HEK293 (cell line): ENCODE measurements around the gene CTF1.

Experiments used
- CTCF ChIA-PET: fragments of 350-600 bp; formaldehyde crosslinking; extraction: SDS; loops from one replicate; lab custom pipeline; 2021; ENCODE audit warnings: antibody characterized with exemption; lab: Yijun Ruan, JAX
- POLR2A ChIA-PET: fragments of 300-600 bp; formaldehyde crosslinking; extraction: SDS; loops from one replicate; lab custom pipeline; 2020; ENCODE audit warnings: antibody characterized with exemption, inconsistent platforms; lab: Yijun Ruan, JAX
- H3K27ac ChIP-seq: fragments of 200-500 bp; sonication (Bioruptor generic); 2 replicates; pipeline ENCODE4 v1.5.1; 2014; ENCODE audit warnings: low read depth, low read length, control low read depth, inconsistent platforms; ENCODE audit errors: extremely low read depth
- H3K36me3 ChIP-seq, 2 experiments: fragments of 200-500 bp in 1 of 2; sonication (Bioruptor generic) in 1 of 2; 1 replicate in 1 of 2; 2 replicates in 1 of 2; pipeline ENCODE4 v1.5.1; 2014 to 2017; ENCODE audit warnings: inconsistent platforms in 2 of 2, low read length in 2 of 2; ENCODE audit not compliant: control insufficient read depth in 2 of 2, insufficient read depth in 1 of 2
- H3K4me1 ChIP-seq: fragments of 200-500 bp; sonication (Bioruptor generic); 2 replicates; pipeline ENCODE4 v1.5.1; 2014; ENCODE audit warnings: mild to moderate bottlenecking, low read length, inconsistent platforms; ENCODE audit not compliant: control insufficient read depth, insufficient read depth
- H3K4me3 ChIP-seq: 2 replicates; pipeline ENCODE4 v1.5.1; 2011; ENCODE audit warnings: low read depth, mild to moderate bottlenecking, control low read depth, low read length, moderate library complexity
- H3K9me3 ChIP-seq: fragments of 200-500 bp; sonication (Bioruptor generic); 2 replicates; pipeline ENCODE4 v1.5.1; 2014; ENCODE audit warnings: low read depth, low read length, inconsistent platforms; ENCODE audit not compliant: control insufficient read depth, insufficient read depth
- HOXC10 ChIP-seq: sonication (generic); formaldehyde crosslinking; IDR thresholded peaks from 2 replicates; pipeline ENCODE4 v1.8.1; 2023; ENCODE audit warnings: mild to moderate bottlenecking, missing genetic modification reagents
- MEIS1 ChIP-seq: sonication (generic); formaldehyde crosslinking; IDR thresholded peaks from 2 replicates; pipeline ENCODE4 v1.8.1; 2022; ENCODE audit warnings: missing genetic modification reagents, mild to moderate bottlenecking, borderline replicate concordance
- MZF1 ChIP-seq: fragments of 450-650 bp; formaldehyde crosslinking; IDR thresholded peaks from 2 replicates; pipeline ENCODE4 v1.5.1; 2017; ENCODE audit warnings: missing biosample characterization, missing genetic modification characterization, borderline replicate concordance
- OSR2 ChIP-seq: fragments of 450-650 bp; formaldehyde crosslinking; IDR thresholded peaks from 2 replicates; pipeline ENCODE4 v1.5.1; 2016; ENCODE audit warnings: missing biosample characterization, missing genetic modification characterization
- SCRT1 ChIP-seq: fragments of 450-650 bp; formaldehyde crosslinking; IDR thresholded peaks from 2 replicates; pipeline ENCODE4 v1.5.1; 2016; ENCODE audit warnings: missing biosample characterization, missing genetic modification characterization, borderline replicate concordance
- WT1 ChIP-seq: fragments of 450-650 bp; formaldehyde crosslinking; IDR thresholded peaks from 2 replicates; pipeline ENCODE4 v1.5.1; 2016; ENCODE audit warnings: missing biosample characterization, missing genetic modification characterization
- ZNF121 ChIP-seq: fragments of 450-650 bp; formaldehyde crosslinking; IDR thresholded peaks from 2 replicates; pipeline ENCODE4 v1.5.1; 2016; ENCODE audit warnings: missing biosample characterization, missing genetic modification characterization
- ZNF274 ChIP-seq, 2 experiments: fragments of 200-500 bp in 1 of 2; fragments of 450-650 bp in 1 of 2; sonication (Bioruptor generic) in 1 of 2; formaldehyde crosslinking in 1 of 2; IDR thresholded peaks; 2 replicates each; pipeline versions ENCODE4 v1.5.1 to v1.6.1; 2014 to 2016; ENCODE audit warnings: borderline replicate concordance in 1 of 2, inconsistent platforms in 1 of 2, low read length in 1 of 2, missing biosample characterization in 1 of 2, missing genetic modification characterization in 1 of 2
- ZNF280C ChIP-seq: fragments of 450-650 bp; formaldehyde crosslinking; IDR thresholded peaks from 2 replicates; pipeline ENCODE4 v1.5.1; 2016; ENCODE audit warnings: missing biosample characterization, missing genetic modification characterization
- ZNF302 ChIP-seq: fragments of 450-650 bp; formaldehyde crosslinking; IDR thresholded peaks from 2 replicates; pipeline ENCODE4 v1.5.1; 2016; ENCODE audit warnings: missing biosample characterization, missing genetic modification characterization, low read depth
- ZNF37A ChIP-seq: fragments of 450-650 bp; IDR thresholded peaks from 2 replicates; pipeline ENCODE4 v1.5.1; 2018; ENCODE audit warnings: missing biosample characterization, missing genetic modification characterization
- ZNF416 ChIP-seq: fragments of 450-650 bp; formaldehyde crosslinking; IDR thresholded peaks from 2 replicates; pipeline ENCODE4 v1.5.1; 2016; ENCODE audit warnings: missing biosample characterization, missing genetic modification characterization
- ZNF433 ChIP-seq: fragments of 450-650 bp; formaldehyde crosslinking; IDR thresholded peaks from 2 replicates; pipeline ENCODE4 v1.5.1; 2016; ENCODE audit warnings: missing biosample characterization, missing genetic modification characterization, low read depth
- ZNF544 ChIP-seq: fragments of 450-650 bp; formaldehyde crosslinking; IDR thresholded peaks from 2 replicates; pipeline ENCODE4 v1.5.0; 2017; ENCODE audit warnings: missing biosample characterization, missing genetic modification characterization
- ZNF571 ChIP-seq: fragments of 450-650 bp; formaldehyde crosslinking; IDR thresholded peaks from 2 replicates; pipeline ENCODE4 v1.5.0; 2017; ENCODE audit warnings: missing biosample characterization, missing genetic modification characterization
- ZNF692 ChIP-seq: fragments of 450-650 bp; formaldehyde crosslinking; IDR thresholded peaks from 2 replicates; pipeline ENCODE4 v1.5.1; 2016; ENCODE audit warnings: missing biosample characterization, missing genetic modification characterization
- ZNF777 ChIP-seq: fragments of 450-650 bp; formaldehyde crosslinking; IDR thresholded peaks from 2 replicates; pipeline ENCODE4 v1.5.1; 2017; ENCODE audit warnings: missing biosample characterization, missing genetic modification characterization, borderline replicate concordance
- ZSCAN23 ChIP-seq: fragments of 450-650 bp; formaldehyde crosslinking; IDR thresholded peaks from 2 replicates; pipeline ENCODE4 v1.5.1; 2016; ENCODE audit warnings: missing biosample characterization, missing genetic modification characterization
- ZSCAN30 ChIP-seq: fragments of 450-650 bp; IDR thresholded peaks from 2 replicates; pipeline ENCODE4 v1.5.1; 2018; ENCODE audit warnings: missing biosample characterization, mild to moderate bottlenecking, missing genetic modification characterization, moderate library complexity
- TF ChIP-seq, protein P1 (sequence below): fragments of 450-650 bp; formaldehyde crosslinking; IDR thresholded peaks from 2 replicates; pipeline ENCODE4 v1.5.1; 2016; ENCODE audit warnings: missing biosample characterization, missing genetic modification characterization, borderline replicate concordance
- TF ChIP-seq, protein P2 (sequence below): fragments of 450-650 bp; formaldehyde crosslinking; IDR thresholded peaks from 2 replicates; pipeline ENCODE4 v1.5.1; 2016; ENCODE audit warnings: missing biosample characterization, missing genetic modification characterization

The CTF1 gene

DNA sequence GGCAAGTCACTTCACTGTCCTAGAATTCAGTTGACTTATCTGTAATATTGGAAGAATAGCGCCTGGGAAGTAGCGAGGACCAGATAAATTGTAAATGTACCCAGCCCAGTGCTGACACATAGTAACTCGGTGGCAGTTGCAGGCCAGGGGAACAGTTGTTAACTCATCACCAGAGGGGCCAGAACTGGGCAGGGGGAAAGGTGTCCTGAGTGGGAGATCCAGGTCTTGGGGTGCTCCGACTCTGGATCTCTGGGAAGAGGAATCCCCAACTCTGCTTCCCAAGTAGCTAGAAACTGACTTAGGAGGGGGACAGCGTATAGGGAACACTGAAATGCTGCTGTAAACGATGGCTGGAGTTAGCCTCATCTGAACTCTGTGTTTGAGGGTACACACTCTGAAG is 25.5 kb upstream of the CTF1 start:
- CTCF ChIA-PET = interaction anchor here (1.1 to 3.1 kb wide), 2 partner anchors 26 to 31 kb away, joined by 4 to 21 read pairs; no protein-coding TSS in a partner anchor
- TF ChIP-seq ZNF777 (tag by site-specific recombination) = no peak
- peaks cover 3 to 7% of the 10 kb centered on the region in 2 experiments; a peak in 2 of 3 replicates for H3K36me3 ChIP-seq
- H3K27ac ChIP-seq = no peak overlapping the region
- no peaks in the 10 kb centered on the region for H3K4me1 ChIP-seq
- H3K9me3 ChIP-seq = no peaks in the 10 kb centered on the region
- no peak overlapping the region for H3K4me3 ChIP-seq
- POLR2A ChIA-PET = no interaction called here

GRCh38 chr16:30874244-30874820 is 22.1 kb upstream of the CTF1 start:
- CTCF ChIA-PET = interaction anchor here (1.1 to 2.7 kb wide), 5 partner anchors 18 to 61 kb away, joined by 4 to 14 read pairs (median 9); no protein-coding TSS in a partner anchor

GRCh38 chr16:30874821-30875717 is 21.3 kb upstream of the CTF1 start:
- Histone ChIP-seq H3K9me3 (no peaks in the 10 kb centered on the region), H3K4me1 (no peaks in the 10 kb centered on the region), H3K36me3 (peaks cover 3 to 15% of the 10 kb centered on the region in 2 experiments; a peak in 2 of 3 replicates), H3K27ac (peak overlapping the region; percentile 94), H3K4me3 (peak overlapping the region; percentile 51)
- POLR2A ChIA-PET = interaction anchor here (0.7 to 2.4 kb wide), 19 partner anchors 12 to 127 kb away, joined by 3 to 35 read pairs (median 6); partner anchors contain the start of genes BCL7C, PHKG2 and ZNF629
- CTCF ChIA-PET = interaction anchor here (0.5 to 2.7 kb wide), 7 partner anchors 19 to 67 kb away, joined by 4 to 14 read pairs (median 6); no protein-coding TSS in a partner anchor
- TF ChIP-seq MEIS1 (CRISPR knock-in tag) (no peak), ZNF433 (tag by site-specific recombination) (no peak), WT1 (peak; percentile 46), ZNF280C (tag by site-specific recombination) (no peak), ZSCAN23 (tag by site-specific recombination) (peak; percentile 86), ZNF692 (tag by site-specific recombination) (peak; percentile 93), MZF1 (tag by site-specific recombination) (no peak), ZNF274 (IDR thresholded peaks at IDR 0.05; ENCODE audit: low read length) (no peak), ZNF274 (tag by site-specific recombination; IDR thresholded peaks at IDR 0.05; ENCODE audit: borderline replicate concordance) (no peak), ZNF37A (tag by site-specific recombination) (no peak), HOXC10 (CRISPR knock-in tag) (peak; percentile 96; the same call in 1 of the 2 replicates), ZNF571 (tag by site-specific recombination) (no peak), SCRT1 (tag by site-specific recombination) (no peak), ZNF544 (tag by site-specific recombination) (no peak), ZNF302 (tag by site-specific recombination) (no peak), ZNF416 (tag by site-specific recombination) (no peak)
- TF ChIP-seq, protein P1, sequence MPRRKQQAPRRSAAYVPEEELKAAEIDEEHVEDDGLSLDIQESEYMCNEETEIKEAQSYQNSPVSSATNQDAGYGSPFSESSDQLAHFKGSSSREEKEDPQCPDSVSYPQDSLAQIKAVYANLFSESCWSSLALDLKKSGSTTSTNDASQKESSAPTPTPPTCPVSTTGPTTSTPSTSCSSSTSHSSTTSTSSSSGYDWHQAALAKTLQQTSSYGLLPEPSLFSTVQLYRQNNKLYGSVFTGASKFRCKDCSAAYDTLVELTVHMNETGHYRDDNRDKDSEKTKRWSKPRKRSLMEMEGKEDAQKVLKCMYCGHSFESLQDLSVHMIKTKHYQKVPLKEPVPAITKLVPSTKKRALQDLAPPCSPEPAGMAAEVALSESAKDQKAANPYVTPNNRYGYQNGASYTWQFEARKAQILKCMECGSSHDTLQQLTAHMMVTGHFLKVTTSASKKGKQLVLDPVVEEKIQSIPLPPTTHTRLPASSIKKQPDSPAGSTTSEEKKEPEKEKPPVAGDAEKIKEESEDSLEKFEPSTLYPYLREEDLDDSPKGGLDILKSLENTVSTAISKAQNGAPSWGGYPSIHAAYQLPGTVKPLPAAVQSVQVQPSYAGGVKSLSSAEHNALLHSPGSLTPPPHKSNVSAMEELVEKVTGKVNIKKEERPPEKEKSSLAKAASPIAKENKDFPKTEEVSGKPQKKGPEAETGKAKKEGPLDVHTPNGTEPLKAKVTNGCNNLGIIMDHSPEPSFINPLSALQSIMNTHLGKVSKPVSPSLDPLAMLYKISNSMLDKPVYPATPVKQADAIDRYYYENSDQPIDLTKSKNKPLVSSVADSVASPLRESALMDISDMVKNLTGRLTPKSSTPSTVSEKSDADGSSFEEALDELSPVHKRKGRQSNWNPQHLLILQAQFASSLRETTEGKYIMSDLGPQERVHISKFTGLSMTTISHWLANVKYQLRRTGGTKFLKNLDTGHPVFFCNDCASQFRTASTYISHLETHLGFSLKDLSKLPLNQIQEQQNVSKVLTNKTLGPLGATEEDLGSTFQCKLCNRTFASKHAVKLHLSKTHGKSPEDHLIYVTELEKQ (tag by site-specific recombination) = peak; percentile 55; the same call in 1 of the 2 replicates

More at GRCh38 chr16:30874244-30874820, 22.1 kb upstream of the CTF1 start:
- H3K4me1 ChIP-seq = no peaks in the 10 kb centered on the region
- POLR2A ChIA-PET = interaction anchor here (0.8 to 2.4 kb wide), 18 partner anchors 11 to 126 kb away, joined by 3 to 35 read pairs (median 6); partner anchors contain the start of genes BCL7C, PHKG2 and ZNF629
- peaks cover 3 to 13% of the 10 kb centered on the region in 2 experiments; a peak in 2 of 3 replicates for H3K36me3 ChIP-seq
- peak overlapping the region; percentile 94 for H3K27ac ChIP-seq
- TF ChIP-seq OSR2 (tag by site-specific recombination) (no peak), ZSCAN30 (no peak), ZNF121 (tag by site-specific recombination) (peak; percentile 91)
- TF ChIP-seq, protein P2, sequence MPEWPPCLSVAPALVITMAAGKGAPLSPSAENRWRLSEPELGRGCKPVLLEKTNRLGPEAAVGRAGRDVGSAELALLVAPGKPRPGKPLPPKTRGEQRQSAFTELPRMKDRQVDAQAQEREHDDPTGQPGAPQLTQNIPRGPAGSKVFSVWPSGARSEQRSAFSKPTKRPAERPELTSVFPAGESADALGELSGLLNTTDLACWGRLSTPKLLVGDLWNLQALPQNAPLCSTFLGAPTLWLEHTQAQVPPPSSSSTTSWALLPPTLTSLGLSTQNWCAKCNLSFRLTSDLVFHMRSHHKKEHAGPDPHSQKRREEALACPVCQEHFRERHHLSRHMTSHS (tag by site-specific recombination) = 0 out of 2 replicates have a peak, but pooled peaks have one; percentile 31
- H3K4me3 ChIP-seq = peak overlapping the region; percentile 51
- H3K9me3 ChIP-seq = no peaks in the 10 kb centered on the region
